D721Med (cell line): ENCODE data around the gene SRPK3.

Experiments used
- DNase-seq: peaks from one replicate; pipeline ENCODE4 v3.0.0; 2011; ENCODE audit warnings: low spot score; ENCODE audit not compliant: insufficient read length
- FAIRE-seq: peaks from 2 replicates; lab custom pipeline; 2011; peaks lifted over from hg19 to GRCh38; lab: Jason Lieb, UNC
- CTCF ChIP-seq: IDR thresholded peaks from 2 replicates; pipeline ENCODE4 v1.5.1; 2012; ENCODE audit warnings: mild to moderate bottlenecking, control low read depth; ENCODE audit not compliant: insufficient read depth; ENCODE audit errors: missing control alignments

SRPK3 gene

GRCh38 chrX:153778684-153779101 is 2.1 kb upstream of the SRPK3 start:
- TF ChIP-seq CTCF: no peak
- DNase-seq: no peak
- FAIRE-seq: no peak

DNA sequence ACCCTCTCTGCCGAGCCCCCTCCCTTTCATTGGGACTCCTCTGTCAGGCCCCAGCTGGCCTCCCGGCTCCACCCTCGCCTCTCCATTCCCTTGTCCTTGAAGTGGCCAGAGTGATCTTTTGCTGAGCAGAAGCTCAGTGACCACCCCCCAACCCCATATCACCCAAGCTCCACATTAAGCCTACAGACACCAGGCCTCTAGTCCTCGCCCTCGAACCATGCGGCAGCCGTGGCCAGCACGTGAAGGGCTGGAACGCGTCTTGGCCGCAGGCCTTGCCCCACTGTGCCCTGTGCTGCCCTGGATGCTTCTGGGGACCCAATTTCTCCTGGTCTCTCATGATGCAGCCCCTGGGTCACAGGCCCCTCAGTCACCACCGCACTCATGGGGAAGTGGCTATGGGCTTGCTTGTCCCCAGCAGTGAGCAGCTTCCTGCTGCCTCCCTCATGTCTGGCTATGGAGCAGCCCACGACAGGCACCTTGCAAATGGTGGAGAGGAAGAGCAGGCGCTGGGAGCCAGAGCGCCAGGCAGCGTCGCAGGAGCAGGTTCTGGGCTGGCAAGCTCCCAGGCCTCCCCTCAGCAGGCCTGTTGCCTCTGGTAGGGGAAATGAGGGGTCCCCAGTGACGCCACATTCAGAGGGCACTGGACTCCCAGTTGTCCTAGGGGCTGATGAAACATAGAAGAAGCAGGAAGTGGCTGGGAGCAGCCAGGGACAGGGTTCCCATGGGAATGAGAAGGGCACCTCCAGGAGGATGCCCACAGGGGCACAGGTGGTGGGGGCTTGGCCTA is 757 bp upstream of the SRPK3 start:
- FAIRE-seq: no peak
- TF ChIP-seq CTCF: no peak
- DNase-seq: no peak

DNA sequence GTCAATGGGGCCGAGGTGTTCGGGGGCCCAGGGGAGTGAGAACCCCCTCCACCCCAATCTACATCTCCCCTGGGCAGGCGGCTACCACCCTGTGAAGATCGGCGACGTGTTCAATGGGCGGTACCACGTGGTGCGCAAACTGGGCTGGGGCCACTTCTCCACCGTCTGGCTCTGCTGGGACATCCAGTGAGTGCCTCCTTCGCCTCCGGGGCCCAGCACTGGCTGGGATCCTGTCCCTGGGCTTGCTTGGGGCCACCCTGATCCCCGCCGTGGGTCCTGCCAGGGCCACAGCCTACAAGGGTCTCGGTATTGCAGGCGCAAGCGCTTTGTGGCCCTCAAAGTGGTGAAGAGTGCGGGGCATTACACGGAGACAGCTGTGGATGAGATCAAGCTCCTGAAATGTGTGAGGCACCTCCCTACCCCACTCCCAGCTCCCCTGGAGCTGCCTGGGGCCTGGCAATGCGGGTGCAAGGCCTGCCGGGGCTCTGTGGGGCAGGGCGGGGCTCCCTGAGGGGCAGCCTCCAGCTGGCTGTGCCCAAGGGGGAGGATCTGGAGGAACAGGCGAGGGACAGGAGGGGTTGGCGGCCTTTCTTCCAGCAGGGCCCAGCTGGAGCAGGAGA is 697 bp downstream of the SRPK3 start:
- TF ChIP-seq CTCF: no peak
- no peak for FAIRE-seq
- no peak for DNase-seq

DNA sequence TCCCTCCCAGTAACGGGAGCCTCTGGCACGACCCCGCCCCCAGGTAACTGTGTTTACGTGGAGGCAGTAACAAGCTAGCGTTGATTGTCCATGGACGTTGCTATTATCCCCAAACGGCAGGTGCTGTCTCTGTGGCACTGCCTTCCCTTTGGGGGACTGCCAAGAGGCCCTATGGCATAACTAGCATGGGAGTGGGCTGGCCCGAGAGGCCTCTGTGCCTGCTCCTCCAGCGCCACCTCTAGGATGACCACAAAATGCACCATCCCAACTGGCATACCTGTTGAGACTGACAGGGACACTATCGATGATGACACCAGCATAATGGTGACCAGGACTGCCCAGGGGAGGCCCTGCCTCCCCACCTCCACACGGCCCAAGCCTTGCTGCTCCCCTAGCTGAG is 1.5 kb downstream of the SRPK3 start:
- no peak for DNase-seq
- FAIRE-seq: no peak
- TF ChIP-seq CTCF: peak; percentile 19

DNA sequence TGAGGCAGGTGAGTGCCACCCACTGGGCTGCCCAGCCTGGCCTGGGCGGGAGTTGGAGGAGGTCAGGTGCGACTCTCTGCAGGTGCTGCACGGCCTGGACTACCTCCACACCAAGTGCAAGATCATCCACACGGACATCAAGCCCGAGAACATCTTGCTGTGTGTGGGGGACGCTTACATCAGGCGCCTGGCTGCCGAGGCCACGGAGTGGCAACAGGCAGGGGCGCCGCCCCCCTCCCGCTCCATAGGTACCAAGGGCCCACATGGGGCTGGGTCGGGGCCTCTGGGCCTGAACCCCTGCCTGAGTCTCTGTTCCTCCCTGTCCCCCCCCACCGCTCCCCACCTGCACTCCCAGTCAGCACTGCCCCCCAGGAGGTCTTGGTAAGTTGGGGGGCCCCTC is 2.0 kb downstream of the SRPK3 start:
- DNase-seq: no peak
- FAIRE-seq: no peak
- TF ChIP-seq CTCF: no peak

- no peak for TF ChIP-seq CTCF
- FAIRE-seq (no peak), DNase-seq (no peak)
Measured at GRCh38 chrX:153783378-153784013, 2.7 kb downstream of the SRPK3 start.
